ENCODE results near the gene DOK4. TPM values are rescaled to one million over a fixed set of nuclear protein-coding genes. Genes with fewer than 3 reads are reported as not detected.
A peak's percentile ranks its signal among the peaks of the same experiment; 100 is the strongest.

The DOK4 gene
- total and polyA plus RNA-seq, 7 donors, result 3.9 to 147 (median 21.8) TPM

DNA sequence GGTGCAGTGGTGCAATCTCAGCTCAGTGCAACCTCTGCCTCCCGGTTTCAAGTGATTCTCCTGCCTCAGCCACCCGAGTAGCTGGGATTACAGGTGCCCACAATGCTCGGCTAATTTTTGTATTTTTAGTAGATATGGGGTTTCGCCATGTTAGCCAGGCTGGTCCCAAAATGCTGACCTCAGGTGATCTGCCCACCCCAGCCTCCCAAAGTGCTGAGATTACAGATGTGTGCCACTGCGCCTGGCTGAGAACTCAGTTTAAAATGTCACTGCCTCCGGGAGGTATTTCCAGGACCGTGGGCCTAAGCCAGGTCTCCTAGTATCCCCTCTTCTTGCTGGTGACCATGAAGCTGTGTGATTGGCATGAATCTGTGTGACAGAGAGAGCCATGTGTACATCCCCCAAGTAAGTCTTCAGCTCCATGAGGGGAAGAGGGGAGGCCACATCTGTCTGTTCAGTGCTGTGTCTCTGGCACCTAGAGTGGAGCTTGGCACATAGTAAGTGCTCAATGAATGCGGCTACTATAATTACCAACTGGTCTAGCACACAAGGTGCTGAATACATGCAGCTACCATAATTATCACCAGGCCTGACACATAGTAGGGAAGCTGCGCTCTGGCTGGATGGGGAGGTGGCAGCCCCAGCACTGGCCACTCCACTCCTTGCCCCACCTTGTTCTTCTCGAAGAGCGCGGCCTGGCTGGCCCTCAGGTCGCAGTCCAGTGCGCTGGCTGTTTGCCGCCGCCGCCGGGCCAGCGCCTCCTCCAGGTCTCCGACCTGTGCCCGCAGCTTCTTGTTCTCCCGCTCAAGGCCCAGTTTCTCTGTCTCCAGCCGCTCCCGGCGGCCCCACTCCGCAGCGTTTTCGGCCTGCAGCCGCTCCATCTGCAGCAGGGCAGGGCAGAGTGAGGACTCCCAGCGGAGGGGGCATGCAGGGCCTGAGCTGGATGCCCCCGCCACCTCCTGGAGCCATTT is 31.4 kb upstream of the DOK4 start:
- intact Hi-C loops (cut with DNase I), result loop anchor here (5.0 kb wide), 2 partner anchors 55 to 215 kb away; partner anchors contain the start of gene POLR2C
- 93 to 95% methylated on average over 31 of the region's 31 CpGs for WGBS, 2 donors
- no peak for TF ChIP-seq POLR2A (IDR thresholded peaks at IDR 0.05)
- TF ChIP-seq EP300 (IDR thresholded peaks at IDR 0.05), result no peak
- TF ChIP-seq POLR2AphosphoS5 (IDR thresholded peaks at IDR 0.05), result no peak
- TF ChIP-seq, protein P1, sequence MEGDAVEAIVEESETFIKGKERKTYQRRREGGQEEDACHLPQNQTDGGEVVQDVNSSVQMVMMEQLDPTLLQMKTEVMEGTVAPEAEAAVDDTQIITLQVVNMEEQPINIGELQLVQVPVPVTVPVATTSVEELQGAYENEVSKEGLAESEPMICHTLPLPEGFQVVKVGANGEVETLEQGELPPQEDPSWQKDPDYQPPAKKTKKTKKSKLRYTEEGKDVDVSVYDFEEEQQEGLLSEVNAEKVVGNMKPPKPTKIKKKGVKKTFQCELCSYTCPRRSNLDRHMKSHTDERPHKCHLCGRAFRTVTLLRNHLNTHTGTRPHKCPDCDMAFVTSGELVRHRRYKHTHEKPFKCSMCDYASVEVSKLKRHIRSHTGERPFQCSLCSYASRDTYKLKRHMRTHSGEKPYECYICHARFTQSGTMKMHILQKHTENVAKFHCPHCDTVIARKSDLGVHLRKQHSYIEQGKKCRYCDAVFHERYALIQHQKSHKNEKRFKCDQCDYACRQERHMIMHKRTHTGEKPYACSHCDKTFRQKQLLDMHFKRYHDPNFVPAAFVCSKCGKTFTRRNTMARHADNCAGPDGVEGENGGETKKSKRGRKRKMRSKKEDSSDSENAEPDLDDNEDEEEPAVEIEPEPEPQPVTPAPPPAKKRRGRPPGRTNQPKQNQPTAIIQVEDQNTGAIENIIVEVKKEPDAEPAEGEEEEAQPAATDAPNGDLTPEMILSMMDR (IDR thresholded peaks at IDR 0.05), result no peak
- Histone ChIP-seq H3K4me1 (peaks cover 0 to 12% (median 7%) of the 10 kb centered on the region in 4 donors), H3K27me3 (no peaks in the 10 kb centered on the region), H3K36me3 (peaks cover 9 to 49% (median 21%) of the 10 kb centered on the region in 4 donors), H3K27ac (no peak overlapping the region), H3K4me3 (no peak overlapping the region), H3K9me3 (no peaks in the 10 kb centered on the region)
- no peak for DNase-seq

DNA sequence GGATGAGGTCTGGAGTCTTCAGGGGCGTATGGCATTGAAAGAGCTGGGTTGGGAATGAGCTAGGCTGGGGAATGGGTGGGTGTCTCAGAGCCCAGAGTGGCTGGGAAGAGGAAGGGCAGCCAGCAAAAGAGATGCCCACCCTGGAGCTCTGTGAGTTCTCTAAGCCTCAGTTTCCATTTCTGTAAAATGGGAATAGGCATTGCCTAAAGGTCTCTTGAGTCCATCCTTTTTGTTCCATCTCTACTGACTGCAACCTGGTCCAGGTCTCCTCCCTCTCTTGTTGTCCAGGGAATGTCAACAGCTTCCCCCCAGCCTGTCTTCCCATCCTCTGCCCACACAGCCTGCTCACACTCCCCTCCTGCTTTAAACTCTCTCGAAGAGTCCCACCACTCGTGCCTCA is 30.5 kb upstream of the DOK4 start:
- H3K9me3 ChIP-seq, result no peaks in the 10 kb centered on the region
- WGBS, 2 donors, result 94 to 96% methylated on average over 3 of the region's 3 CpGs
- peaks cover 9 to 48% (median 21%) of the 10 kb centered on the region in 4 donors for H3K36me3 ChIP-seq
- TF ChIP-seq EP300 (IDR thresholded peaks at IDR 0.05) (no peak), POLR2AphosphoS5 (IDR thresholded peaks at IDR 0.05) (no peak), POLR2A (IDR thresholded peaks at IDR 0.05) (no peak)
- TF ChIP-seq, protein P1 (IDR thresholded peaks at IDR 0.05), result no peak
- no peak for DNase-seq
- H3K4me1 ChIP-seq, result peaks cover 0 to 12% (median 7%) of the 10 kb centered on the region in 4 donors
- H3K27me3 ChIP-seq, result no peaks in the 10 kb centered on the region
- intact Hi-C loops (cut with DNase I), result loop anchor here (5.0 kb wide), 2 partner anchors 54 to 214 kb away; partner anchors contain the start of gene POLR2C
- H3K4me3 ChIP-seq, result no peak overlapping the region
- H3K27ac ChIP-seq, result no peak overlapping the region

DNA sequence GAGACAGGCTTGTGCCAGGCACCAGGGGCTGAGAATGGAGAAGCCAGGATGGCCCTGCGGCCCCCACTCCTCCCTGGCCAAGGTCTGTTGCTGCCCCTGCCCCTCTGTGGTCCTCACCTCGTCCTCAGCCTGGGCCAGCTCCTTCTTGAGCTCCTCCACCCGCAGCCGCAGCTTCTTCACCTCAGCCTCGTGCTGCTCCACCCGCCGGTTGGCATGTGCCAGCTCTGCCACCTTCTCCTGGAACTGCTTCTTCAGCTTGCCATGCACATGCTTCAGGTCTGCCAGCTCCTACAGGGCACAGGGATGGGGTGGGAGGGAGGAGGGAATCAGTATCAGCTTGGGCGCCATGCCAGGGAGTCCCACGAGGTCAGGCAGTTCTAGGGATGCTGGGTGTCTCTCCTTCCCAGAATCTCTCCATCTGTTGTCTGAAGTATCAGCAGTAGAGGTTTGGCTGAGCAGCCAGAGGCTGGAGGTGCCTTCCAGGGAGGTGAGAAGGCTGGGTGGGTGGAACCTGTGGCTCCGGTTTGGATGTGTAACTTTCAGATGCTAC is 30.0 kb upstream of the DOK4 start:
- Histone ChIP-seq H3K27me3 (no peaks in the 10 kb centered on the region), H3K4me3 (no peak overlapping the region), H3K27ac (no peak overlapping the region), H3K4me1 (peaks cover 0 to 12% (median 7%) of the 10 kb centered on the region in 4 donors), H3K36me3 (peaks cover 9 to 46% (median 19%) of the 10 kb centered on the region in 4 donors), H3K9me3 (no peaks in the 10 kb centered on the region)
- WGBS, 2 donors, result 78 to 90% methylated on average over 10 of the region's 10 CpGs
- TF ChIP-seq, protein P1 (IDR thresholded peaks at IDR 0.05), result no peak
- TF ChIP-seq EP300 (IDR thresholded peaks at IDR 0.05) (no peak), POLR2A (IDR thresholded peaks at IDR 0.05) (no peak), POLR2AphosphoS5 (IDR thresholded peaks at IDR 0.05) (no peak)
- DNase-seq, result no peak
- intact Hi-C loops (cut with DNase I), result loop anchor here (5.0 kb wide), 2 partner anchors 54 to 214 kb away; partner anchors contain the start of gene POLR2C

DNA sequence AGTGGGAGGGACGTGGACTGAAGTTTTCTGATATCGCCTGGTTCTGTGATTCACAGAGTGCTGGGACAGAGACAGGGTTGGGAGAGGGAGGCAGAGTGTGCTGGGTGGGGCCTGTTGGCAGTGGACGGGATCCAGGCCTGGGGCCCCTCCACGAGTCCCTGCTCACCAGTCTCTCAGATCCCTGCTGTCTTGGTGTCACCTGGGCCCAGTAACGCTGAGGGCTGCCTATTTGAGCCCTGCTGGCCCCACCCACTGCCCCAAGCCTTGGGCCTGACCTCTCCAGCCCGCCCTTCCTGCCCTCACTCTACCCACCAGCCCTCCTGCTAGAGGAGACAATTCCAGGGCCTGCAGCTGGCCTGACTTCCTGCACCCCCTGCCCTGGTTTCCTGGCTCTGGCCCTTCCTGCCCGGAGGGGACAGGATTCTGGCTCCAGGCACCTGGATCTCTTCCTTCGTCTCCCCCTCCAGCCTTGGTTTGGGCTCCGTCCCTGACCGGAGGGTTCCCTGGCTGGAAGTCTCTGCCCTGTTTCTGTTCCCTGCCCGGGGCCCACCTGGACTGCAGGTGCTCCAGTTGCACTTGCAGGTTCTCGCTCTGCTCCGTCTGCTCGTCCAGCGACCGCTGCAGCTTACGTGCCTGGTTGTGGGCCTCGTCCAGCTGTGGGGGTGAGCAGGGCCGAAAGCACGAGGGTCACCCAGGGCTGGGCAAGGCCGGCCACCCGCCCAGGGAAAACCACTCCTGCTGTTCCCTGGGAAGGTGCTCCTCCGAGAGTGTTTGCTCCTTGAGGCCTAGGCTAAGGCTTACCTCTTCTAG is 28.7 kb upstream of the DOK4 start:
- no peak overlapping the region for H3K27ac ChIP-seq
- no peaks in the 10 kb centered on the region for H3K27me3 ChIP-seq
- TF ChIP-seq, protein P1 (IDR thresholded peaks at IDR 0.05), result no peak
- TF ChIP-seq POLR2A (IDR thresholded peaks at IDR 0.05), result no peak
- no peak for TF ChIP-seq POLR2AphosphoS5 (IDR thresholded peaks at IDR 0.05)
- no peak for TF ChIP-seq EP300 (IDR thresholded peaks at IDR 0.05)
- H3K4me1 ChIP-seq, result peaks cover 0 to 12% (median 7%) of the 10 kb centered on the region in 4 donors
- H3K4me3 ChIP-seq, result no peak overlapping the region
- no peaks in the 10 kb centered on the region for H3K9me3 ChIP-seq
- peak; percentile 62 for DNase-seq
- peaks cover 9 to 46% (median 17%) of the 10 kb centered on the region in 4 donors for H3K36me3 ChIP-seq
- 88 to 90% methylated on average over 23 of the region's 23 CpGs for WGBS, 2 donors
- intact Hi-C loops (cut with DNase I), result loop anchor here (5.0 kb wide), 2 partner anchors 53 to 213 kb away; partner anchors contain the start of gene POLR2C
